IPS-18a (cell line): ENCODE measurements around the gene ZNF451.

Source experiments
- H3K27ac ChIP-seq: one replicate; pipeline ENCODE4 v1.5.1; 2013; ENCODE audit warnings: low read length
- H3K27me3 ChIP-seq: one replicate; pipeline ENCODE4 v1.6.1; 2013; ENCODE audit warnings: mild to moderate bottlenecking, low read length; ENCODE audit not compliant: control insufficient read depth, insufficient read depth
- H3K36me3 ChIP-seq: one replicate; pipeline ENCODE4 v1.6.1; 2013; ENCODE audit warnings: low read depth, low read length; ENCODE audit not compliant: control insufficient read depth
- H3K4me1 ChIP-seq: one replicate; pipeline ENCODE4 v1.6.1; 2013; ENCODE audit warnings: low read depth, low read length; ENCODE audit not compliant: control insufficient read depth
- H3K4me3 ChIP-seq: one replicate; pipeline ENCODE4 v1.5.1; 2013; ENCODE audit warnings: low read length
- H3K9ac ChIP-seq: one replicate; pipeline ENCODE4 v1.6.1; 2013; ENCODE audit warnings: mild to moderate bottlenecking, low read length, moderate library complexity
- H3K9me3 ChIP-seq: one replicate; pipeline ENCODE4 v1.6.1; 2013; ENCODE audit warnings: low read depth, low read length; ENCODE audit not compliant: control insufficient read depth

Gene ZNF451

GRCh38 chr6:57094689-57095088 is 4.7 kb downstream of the ZNF451 start:
- peaks cover 31% of the 10 kb centered on the region for H3K36me3 ChIP-seq
- H3K27ac ChIP-seq = no peak overlapping the region

DNA sequence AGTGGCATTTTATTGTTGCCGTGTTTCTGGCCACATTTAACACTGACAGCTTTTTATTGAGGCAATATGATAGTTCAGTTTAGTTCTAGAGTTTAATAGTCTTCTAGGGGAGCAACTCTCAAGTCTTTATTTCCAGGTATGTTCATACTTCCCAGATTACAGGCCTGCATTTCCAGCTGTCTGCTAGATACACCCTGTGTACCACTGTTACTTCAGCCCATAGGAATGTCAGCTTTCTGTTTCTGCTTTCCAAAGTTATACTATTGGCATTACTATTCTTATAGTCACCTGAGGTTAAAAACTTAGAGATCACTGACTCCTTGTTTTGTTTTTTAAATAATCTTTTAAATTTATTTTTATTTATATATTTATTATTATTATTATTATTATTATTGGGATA is 7.6 kb downstream of the ZNF451 start:
- no peaks in the 10 kb centered on the region for H3K9me3 ChIP-seq
- H3K9ac ChIP-seq = no peak overlapping the region
- H3K36me3 ChIP-seq = peaks cover 49% of the 10 kb centered on the region
- no peaks in the 10 kb centered on the region for H3K4me1 ChIP-seq
- H3K4me3 ChIP-seq = no peak overlapping the region
- H3K27me3 ChIP-seq = no peaks in the 10 kb centered on the region
- H3K27ac ChIP-seq = no peak overlapping the region

More at GRCh38 chr6:57094689-57095088, 4.7 kb downstream of the ZNF451 start:
- no peak overlapping the region for H3K4me3 ChIP-seq
- H3K27me3 ChIP-seq = no peaks in the 10 kb centered on the region
- H3K9ac ChIP-seq = no peak overlapping the region
- H3K9me3 ChIP-seq = no peaks in the 10 kb centered on the region
- no peaks in the 10 kb centered on the region for H3K4me1 ChIP-seq

- H3K4me1 ChIP-seq = no peaks in the 10 kb centered on the region
- H3K27ac ChIP-seq = no peak overlapping the region
- no peaks in the 10 kb centered on the region for H3K9me3 ChIP-seq
- H3K9ac ChIP-seq = no peak overlapping the region
- peaks cover 55% of the 10 kb centered on the region for H3K36me3 ChIP-seq
- no peaks in the 10 kb centered on the region for H3K27me3 ChIP-seq
- no peak overlapping the region for H3K4me3 ChIP-seq
Observed at GRCh38 chr6:57102976-57103375, 13.0 kb downstream of the ZNF451 start.

DNA sequence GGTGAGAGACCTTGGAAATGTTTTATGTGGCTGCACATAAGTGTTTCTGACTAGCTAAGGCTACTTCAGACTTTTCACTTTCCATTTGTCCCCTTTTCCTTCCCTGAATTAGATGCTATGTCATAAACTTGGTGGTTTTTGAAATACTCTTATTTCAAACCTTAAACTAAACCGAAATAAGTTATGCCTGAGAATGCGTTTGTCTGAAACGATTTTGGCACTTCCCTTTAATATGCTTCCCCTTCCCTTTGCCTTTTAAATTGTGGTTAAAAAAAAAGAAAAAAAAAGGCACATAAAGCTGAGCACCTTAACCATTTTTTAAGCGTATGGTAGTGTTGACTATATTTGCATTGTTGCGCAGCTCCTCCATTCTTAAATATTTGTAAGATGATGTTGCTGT is 14.3 kb downstream of the ZNF451 start:
- Histone ChIP-seq H3K4me1 (peaks cover 7% of the 10 kb centered on the region), H3K9me3 (no peaks in the 10 kb centered on the region), H3K36me3 (peaks cover 49% of the 10 kb centered on the region), H3K9ac (no peak overlapping the region), H3K4me3 (no peak overlapping the region), H3K27me3 (no peaks in the 10 kb centered on the region), H3K27ac (no peak overlapping the region)

DNA sequence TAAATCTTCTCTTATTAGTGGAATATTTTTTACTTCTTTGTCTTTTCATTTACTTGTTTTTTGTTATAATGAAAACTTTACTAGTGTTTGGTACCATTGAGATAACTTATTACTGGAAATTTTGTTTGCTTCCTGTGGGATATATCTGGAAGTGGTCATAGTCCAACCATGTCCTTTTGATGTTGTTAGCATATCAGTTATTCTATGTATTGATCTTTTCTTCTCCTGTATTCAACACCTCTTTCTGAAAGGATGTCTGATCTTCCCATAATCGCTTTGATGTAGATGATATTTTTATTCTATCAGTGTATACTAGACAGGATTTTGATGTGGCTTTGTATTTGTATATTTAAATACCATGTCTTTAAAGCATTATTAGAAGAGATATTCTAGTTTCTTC is 17.0 kb downstream of the ZNF451 start:
- peaks cover 7% of the 10 kb centered on the region for H3K4me1 ChIP-seq
- no peak overlapping the region for H3K4me3 ChIP-seq
- no peak overlapping the region for H3K27ac ChIP-seq
- H3K9me3 ChIP-seq = no peaks in the 10 kb centered on the region
- no peak overlapping the region for H3K9ac ChIP-seq
- H3K27me3 ChIP-seq = no peaks in the 10 kb centered on the region
- H3K36me3 ChIP-seq = peaks cover 22% of the 10 kb centered on the region

DNA sequence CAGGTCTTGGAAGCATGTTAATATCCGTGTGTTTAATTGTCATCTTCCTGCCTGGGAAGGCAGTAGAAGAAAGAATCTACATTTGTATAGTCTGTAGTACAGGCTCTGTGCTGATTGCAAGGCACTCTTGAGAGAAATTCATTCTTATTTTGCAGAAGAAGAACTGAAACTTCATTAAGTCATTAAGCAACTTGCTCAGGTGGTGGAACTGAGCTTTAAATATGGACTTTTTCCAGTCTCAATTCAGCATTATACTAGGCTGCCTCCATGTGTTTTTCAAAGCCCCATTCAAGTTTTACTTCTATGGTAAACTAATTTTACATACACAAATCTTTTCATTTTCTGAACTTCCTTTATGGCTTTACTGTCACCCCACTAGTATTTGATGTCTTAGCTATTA is 18.7 kb downstream of the ZNF451 start:
- no peaks in the 10 kb centered on the region for H3K9me3 ChIP-seq
- no peak overlapping the region for H3K4me3 ChIP-seq
- H3K4me1 ChIP-seq = peaks cover 7% of the 10 kb centered on the region
- no peak overlapping the region for H3K27ac ChIP-seq
- H3K9ac ChIP-seq = no peak overlapping the region
- H3K27me3 ChIP-seq = no peaks in the 10 kb centered on the region
- peaks cover 5% of the 10 kb centered on the region for H3K36me3 ChIP-seq

GRCh38 chr6:57109880-57110279 is 19.9 kb downstream of the ZNF451 start:
- H3K9me3 ChIP-seq = no peaks in the 10 kb centered on the region
- H3K27me3 ChIP-seq = no peaks in the 10 kb centered on the region
- H3K27ac ChIP-seq = no peak overlapping the region

GRCh38 chr6:57113105-57113504 is 23.1 kb downstream of the ZNF451 start:
- H3K4me3 ChIP-seq = no peak overlapping the region
- H3K36me3 ChIP-seq = no peaks in the 10 kb centered on the region
- H3K9ac ChIP-seq = no peak overlapping the region
- no peaks in the 10 kb centered on the region for H3K9me3 ChIP-seq
- H3K27me3 ChIP-seq = no peaks in the 10 kb centered on the region
- no peak overlapping the region for H3K27ac ChIP-seq
- peaks cover 7% of the 10 kb centered on the region for H3K4me1 ChIP-seq

More at GRCh38 chr6:57109880-57110279, 19.9 kb downstream of the ZNF451 start:
- Histone ChIP-seq H3K9ac (no peak overlapping the region), H3K36me3 (no peaks in the 10 kb centered on the region), H3K4me3 (no peak overlapping the region), H3K4me1 (peaks cover 7% of the 10 kb centered on the region)

DNA sequence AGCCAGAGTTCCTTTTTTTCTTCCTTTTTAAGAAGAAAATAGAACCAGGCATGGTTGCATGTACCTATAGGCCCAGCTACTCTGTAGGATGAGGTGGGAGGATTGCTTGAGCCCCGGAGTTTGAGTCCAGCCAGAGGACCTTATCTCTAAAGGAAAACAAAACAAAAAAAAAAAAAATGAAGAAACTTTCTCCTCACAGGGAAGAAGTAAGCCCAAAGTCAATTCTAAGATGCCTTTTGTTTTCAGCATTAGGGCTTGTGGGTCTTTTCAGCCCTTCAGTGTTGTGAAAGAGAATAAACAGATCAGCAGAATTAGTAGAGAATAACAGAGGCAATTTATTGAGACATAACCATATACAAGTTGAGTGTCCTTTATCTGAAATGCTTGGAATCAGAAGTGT is 26.8 kb downstream of the ZNF451 start:
- Histone ChIP-seq H3K9me3 (no peaks in the 10 kb centered on the region), H3K27ac (no peak overlapping the region), H3K4me1 (no peaks in the 10 kb centered on the region), H3K36me3 (no peaks in the 10 kb centered on the region), H3K4me3 (no peak overlapping the region), H3K27me3 (no peaks in the 10 kb centered on the region), H3K9ac (no peak overlapping the region)

GRCh38 chr6:57117796-57118195 is 27.8 kb downstream of the ZNF451 start:
- no peaks in the 10 kb centered on the region for H3K36me3 ChIP-seq
- H3K9ac ChIP-seq = no peak overlapping the region
- H3K9me3 ChIP-seq = no peaks in the 10 kb centered on the region
- H3K4me1 ChIP-seq = no peaks in the 10 kb centered on the region
- H3K4me3 ChIP-seq = no peak overlapping the region
- H3K27ac ChIP-seq = no peak overlapping the region
- no peaks in the 10 kb centered on the region for H3K27me3 ChIP-seq

GRCh38 chr6:57123111-57123510 is 33.1 kb downstream of the ZNF451 start:
- no peak overlapping the region for H3K9ac ChIP-seq
- no peaks in the 10 kb centered on the region for H3K9me3 ChIP-seq
- H3K4me1 ChIP-seq = no peaks in the 10 kb centered on the region
- H3K27ac ChIP-seq = no peak overlapping the region
- H3K27me3 ChIP-seq = no peaks in the 10 kb centered on the region
- H3K4me3 ChIP-seq = no peak overlapping the region
- H3K36me3 ChIP-seq = no peaks in the 10 kb centered on the region

- H3K4me3 ChIP-seq = no peak overlapping the region
- no peaks in the 10 kb centered on the region for H3K4me1 ChIP-seq
- H3K36me3 ChIP-seq = peaks cover 3% of the 10 kb centered on the region
- no peaks in the 10 kb centered on the region for H3K9me3 ChIP-seq
- no peaks in the 10 kb centered on the region for H3K27me3 ChIP-seq
- no peak overlapping the region for H3K27ac ChIP-seq
- no peak overlapping the region for H3K9ac ChIP-seq
Observed at GRCh38 chr6:57127763-57128162, 37.8 kb downstream of the ZNF451 start.
